SK-MEL-5 (cell line): ENCODE measurements around the gene TMEM40. TPM values are rescaled to one million over a fixed set of nuclear protein-coding genes. Genes with fewer than 3 reads are reported as not detected.
A peak's percentile ranks its signal among the peaks of the same experiment; 100 is the strongest.
"Not testable (repeated sequence)": the region's sequence is repeated elsewhere in the genome, so short reads cannot be mapped to it uniquely, and the experiment has no call there.

ENCODE experiments used
- DNase-seq: peaks from one replicate; pipeline ENCODE4 v3.0.0-alpha.2; 2016; ENCODE audit warnings: low read depth, low spot score
- in situ Hi-C: cut with HindIII; loops from 2 replicates; pipeline ENCODE4 v1.10.0; 2016; ENCODE audit warnings: low sequenced_read_pairs, high pct_unique_total_duplicates, low pct_unique_long_range_greater_than_20kb
- polyA plus RNA-seq, 2 experiments: library from polyadenylated mRNA; depleted of rRNA; stranded (reverse); fragments of >200 nt; gene quantifications; 2 replicates each; pipeline ENCODE4 v1.2.3, GENCODE V29; 2015
- total RNA-seq: library from RNA; depleted of rRNA; stranded (reverse); fragments of >200 nt; shearing (Covaris generic); gene quantifications from 2 replicates; pipeline ENCODE4 v1.2.3, GENCODE V29; 2014; rRNA removed

Gene TMEM40, protein sequence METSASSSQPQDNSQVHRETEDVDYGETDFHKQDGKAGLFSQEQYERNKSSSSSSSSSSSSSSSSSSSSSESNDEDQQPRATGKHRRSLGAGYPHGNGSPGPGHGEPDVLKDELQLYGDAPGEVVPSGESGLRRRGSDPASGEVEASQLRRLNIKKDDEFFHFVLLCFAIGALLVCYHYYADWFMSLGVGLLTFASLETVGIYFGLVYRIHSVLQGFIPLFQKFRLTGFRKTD
- total RNA-seq = not detected in 2 replicates
- not detected in 2 replicates for polyA plus RNA-seq (2015; cell fraction: cytosol; rRNA removed)
- polyA plus RNA-seq (2015; cell fraction: nucleus; rRNA removed) = not detected in 2 replicates

GRCh38 chr3:12759097-12759679, at the start of gene TMEM40:
TMEM40 (minus strand) TSS chr3:12759259; CDS start chr3:12749832, 9,427 bp downstream.
- in situ Hi-C loops = no loop called here
- DNase-seq = no peak

DNA sequence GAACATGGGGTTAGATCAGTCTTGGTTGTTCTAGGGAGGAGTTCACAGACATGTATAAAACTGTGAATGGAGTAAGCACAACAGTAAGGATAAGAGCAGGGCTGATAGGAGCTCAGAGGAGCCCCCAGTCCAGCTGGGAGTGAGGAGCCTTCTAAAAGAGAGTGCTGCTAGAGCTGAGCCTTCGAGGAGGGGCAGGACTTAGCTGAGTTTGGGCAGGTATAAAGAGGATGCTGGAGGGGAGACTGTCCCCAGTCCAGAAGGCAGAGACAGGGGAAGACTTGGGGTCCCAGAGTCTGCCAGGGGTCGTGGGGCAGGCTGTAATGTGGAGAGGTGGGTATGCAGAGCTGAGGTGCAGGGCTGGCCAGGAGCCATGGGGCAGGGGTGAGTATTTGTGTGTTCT, 49.5 kb upstream of the TMEM40 start:
- in situ Hi-C loops = no loop called here
- DNase-seq = no peak

DNA sequence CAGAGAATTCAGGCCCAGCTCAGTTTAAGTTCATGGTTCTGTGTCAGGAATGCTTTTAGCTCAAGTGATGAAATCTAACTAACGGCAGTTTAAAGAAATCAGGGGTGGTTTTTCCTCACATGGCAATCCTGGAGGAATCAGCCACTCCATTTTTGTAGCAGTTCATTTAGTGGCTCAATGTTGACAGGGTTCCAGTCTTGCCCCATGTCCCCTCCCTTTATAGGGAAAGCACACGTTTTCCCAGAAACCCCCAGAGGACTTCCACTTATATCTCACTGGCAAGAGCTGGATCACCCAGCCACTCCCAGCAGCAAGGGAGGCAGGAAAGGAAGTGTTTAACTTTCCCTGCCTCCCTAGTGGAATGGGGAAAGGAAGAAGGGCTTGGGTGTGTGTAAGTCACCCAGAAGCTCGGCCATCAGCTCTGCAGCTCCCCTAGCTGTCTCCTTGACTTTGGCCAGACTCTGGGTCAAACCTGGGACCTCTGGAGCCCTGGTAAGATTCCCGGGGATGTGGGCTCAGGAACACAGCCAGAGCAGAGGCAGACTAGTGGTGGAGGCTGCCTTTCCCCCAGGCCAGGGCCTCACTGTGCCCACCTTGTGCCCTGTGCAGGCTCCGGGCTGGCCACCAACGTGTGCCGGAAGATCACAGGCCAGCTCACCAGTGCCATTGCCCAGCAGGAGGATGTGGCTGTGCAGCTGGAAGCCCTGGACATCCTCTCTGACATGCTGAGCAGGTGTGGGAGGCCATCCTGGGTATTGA, 48.7 kb upstream of the TMEM40 start:
- DNase-seq = no peak
- in situ Hi-C loops = no loop called here

- in situ Hi-C loops = no loop called here
- no peak for DNase-seq
Observed at GRCh38 chr3:12807066-12807465, 48.0 kb upstream of the TMEM40 start.

DNA sequence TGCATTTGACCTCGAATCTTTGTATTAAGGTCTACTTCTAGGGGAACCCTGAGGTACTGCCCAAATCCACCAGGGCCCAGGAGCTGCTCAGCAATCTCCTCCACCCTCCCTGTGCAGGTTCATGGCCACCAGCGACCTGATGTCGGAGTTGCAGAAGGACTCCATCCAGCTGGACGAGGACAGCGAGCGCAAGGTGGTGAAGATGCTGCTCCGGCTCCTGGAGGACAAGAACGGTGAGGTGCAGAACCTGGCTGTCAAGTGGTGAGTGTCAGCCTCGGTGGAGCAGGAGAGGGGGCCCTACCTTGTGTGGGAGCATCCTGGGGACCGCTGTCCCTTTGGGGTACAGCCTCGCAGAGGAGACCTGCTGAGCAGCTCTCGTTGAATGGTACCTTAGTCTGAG, 44.3 kb upstream of the TMEM40 start:
- DNase-seq = no peak
- in situ Hi-C loops = no loop called here

DNA sequence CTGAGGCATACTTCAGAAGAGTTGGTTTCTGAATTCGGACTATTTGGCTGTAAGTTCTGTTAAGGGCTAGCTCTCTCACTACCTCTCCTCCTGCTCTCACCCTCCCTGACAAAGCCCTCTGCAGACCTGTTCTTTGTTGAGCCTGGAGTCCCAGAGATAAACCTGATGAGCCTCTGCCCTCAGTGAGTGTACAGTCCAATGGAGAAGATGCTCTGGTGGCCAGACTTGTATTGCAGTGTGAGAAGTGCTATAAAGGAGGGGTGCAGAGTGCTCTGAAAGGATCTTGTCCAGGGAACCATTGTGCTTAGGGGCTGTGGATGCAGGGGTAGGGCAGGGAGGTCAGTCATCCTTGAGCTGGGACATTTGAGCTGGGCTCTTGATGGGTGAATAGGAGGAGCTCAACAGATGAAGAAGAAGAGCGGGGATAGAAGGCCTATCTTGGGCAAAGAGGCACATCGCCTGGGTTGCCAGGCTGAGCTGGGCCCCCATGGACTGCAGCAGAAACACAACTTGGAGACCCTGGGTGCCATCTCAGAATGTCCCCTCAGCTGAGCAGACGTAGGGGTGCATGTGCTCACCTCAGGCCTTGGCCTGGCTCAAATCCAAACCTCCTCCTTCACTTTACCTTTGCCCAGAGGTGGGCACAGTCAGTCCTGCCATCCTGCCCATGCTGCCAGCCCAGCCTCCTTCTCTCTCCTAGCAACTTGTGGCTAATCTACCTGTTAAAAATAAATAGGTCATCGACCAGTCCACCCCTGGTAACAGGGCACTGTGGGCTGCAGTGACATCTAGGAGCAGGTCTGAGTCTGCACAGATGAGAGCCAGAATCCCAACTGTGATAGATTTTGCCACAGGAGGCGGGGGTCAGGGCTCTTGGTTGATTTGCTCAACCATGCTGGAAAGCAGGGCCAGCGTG, 40.7 kb upstream of the TMEM40 start:
- in situ Hi-C loops = no loop called here
- no peak for DNase-seq

GRCh38 chr3:12798559-12799179, 39.6 kb upstream of the TMEM40 start:
- no peak for DNase-seq
- in situ Hi-C loops = no loop called here

GRCh38 chr3:12797892-12798558, 39.0 kb upstream of the TMEM40 start:
- in situ Hi-C loops = no loop called here

DNA sequence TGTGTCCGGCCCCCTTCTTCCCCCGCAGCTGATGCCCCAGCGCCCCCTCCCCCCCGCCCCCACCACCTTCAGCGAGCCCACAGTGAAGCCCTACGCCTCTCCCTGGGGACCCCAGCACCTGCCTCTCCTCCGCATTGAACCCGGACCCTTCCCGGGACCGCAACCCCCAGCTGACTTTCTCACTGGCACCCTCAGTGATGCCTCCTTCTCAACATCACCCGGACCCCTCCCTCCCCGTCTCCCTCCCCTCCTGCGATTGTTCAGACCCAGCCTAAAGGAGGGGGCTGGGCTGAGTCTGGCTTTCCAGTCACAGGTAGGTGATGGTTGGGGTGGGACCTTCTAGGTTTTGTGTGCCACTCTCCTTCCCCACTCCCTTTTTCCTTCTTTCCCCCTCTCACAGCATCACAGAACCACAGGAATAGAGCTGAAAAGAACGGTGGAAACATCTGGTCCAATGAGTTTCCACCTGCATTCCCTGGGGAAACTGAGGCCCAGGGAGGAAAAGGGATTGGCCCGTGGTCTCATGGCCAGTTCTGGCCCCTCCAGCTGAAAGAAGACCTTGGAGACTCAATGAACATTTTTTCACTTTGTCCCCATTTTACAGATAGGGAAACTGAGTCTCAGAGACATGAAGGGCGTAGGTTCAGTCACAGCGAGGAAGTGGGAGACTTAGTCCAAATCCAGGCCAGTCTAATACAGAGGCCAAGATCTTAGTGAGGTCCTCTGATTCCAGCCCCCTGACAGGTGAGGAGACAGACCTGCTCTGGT, 38.2 kb upstream of the TMEM40 start:
- DNase-seq = no peak
- in situ Hi-C loops = no loop called here

More at GRCh38 chr3:12797892-12798558, 39.0 kb upstream of the TMEM40 start:
- DNase-seq = no peak

- no peak for DNase-seq
- in situ Hi-C loops = no loop called here
Observed at GRCh38 chr3:12796171-12797123, 37.4 kb upstream of the TMEM40 start, which contains the start of gene CAND2. CAND2 (plus strand) TSS chr3:12796680; CDS start chr3:12796721, 41 bp downstream.

GRCh38 chr3:12793701-12794100, 34.6 kb upstream of the TMEM40 start:
- no peak for DNase-seq
- in situ Hi-C loops = no loop called here

GRCh38 chr3:12791430-12791829, 32.4 kb upstream of the TMEM40 start:
- DNase-seq = no peak
- in situ Hi-C loops = no loop called here

- DNase-seq, in situ Hi-C loops: not testable (repeated sequence)
Observed at GRCh38 chr3:12787967-12788690, 29.1 kb upstream of the TMEM40 start.

- in situ Hi-C loops = not testable (repeated sequence)
- DNase-seq = peak; percentile 63
Observed at GRCh38 chr3:12787346-12787745, 28.3 kb upstream of the TMEM40 start.
